ENCODE measurements around the gene ZFR2.
A peak's percentile ranks its signal among the peaks of the same experiment; 100 is the strongest.

Gene ZFR2

DNA sequence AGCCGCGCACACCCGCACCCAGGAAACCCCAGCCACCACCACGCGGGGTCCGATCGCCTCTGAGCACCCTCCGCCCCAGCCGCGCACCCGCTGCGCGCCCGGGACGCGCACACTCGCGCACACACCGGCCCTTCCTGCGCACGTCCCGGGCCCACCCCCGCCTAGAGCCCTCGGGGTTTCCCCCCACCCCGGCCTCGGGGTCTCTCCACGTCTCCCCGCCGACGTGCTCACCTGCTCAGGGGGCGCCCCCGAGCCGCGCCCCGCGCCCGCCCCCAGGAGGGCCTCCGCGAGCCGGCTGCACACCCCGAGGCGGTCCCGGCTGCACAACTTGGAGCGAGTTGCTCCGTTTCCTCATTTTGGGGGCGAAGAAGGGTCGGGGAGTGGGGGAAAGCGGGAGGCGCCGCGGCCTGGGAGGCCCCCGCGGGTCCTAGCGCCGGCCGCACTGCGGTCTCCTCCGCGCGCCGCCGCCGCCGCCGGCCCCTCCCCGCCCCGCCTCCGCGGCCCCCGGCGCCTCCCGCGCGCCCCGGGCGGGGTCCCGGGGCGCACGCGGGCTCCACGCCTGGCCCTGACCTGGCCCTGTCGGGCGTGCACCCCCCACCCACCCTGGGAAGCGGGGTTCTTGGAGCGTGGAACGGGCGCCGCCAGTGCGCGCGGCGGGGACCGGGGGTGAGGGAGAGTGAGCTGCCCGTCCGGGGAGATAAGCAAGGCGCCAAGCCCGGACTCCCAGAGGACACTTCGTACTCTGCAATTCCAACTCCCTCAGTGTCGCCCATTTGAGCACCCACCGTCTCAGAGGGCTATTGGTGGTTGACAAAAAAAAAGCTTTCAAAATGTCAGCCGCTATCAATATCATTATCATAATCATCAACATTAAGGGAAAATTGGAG is 82.7 kb downstream of the ZFR2 start, which contains the start of gene MATK:
MATK (minus strand) TSS at position 444 of the 887 bp plus-strand sequence. CDS start 1,246 bp downstream, outside the sequence.
- H3K9me3 ChIP-seq (ENCODE audit: control insufficient read depth, insufficient read depth, low read length): peaks cover 13% of the 10 kb centered on the region
- 0 out of 2 replicates have a peak, but pooled peaks cover 2% of the 10 kb centered on the region for H3K4me1 ChIP-seq (ENCODE audit: control insufficient read depth, insufficient read depth, low read length)
- H3K27me3 ChIP-seq (ENCODE audit: control insufficient read depth, insufficient read depth, low read length): peaks cover 14% of the 10 kb centered on the region; the same call in 1 of the 2 replicates
- no peak within 1 kb of the TSS for H3K9ac ChIP-seq (ENCODE audit: low read depth, low read length)
- no peak within 1 kb of the TSS for H3K27ac ChIP-seq (ENCODE audit: low read depth, low read length)
- H3K4me3 ChIP-seq (ENCODE audit: low read depth, low read length): peak within 1 kb of the TSS; percentile 75
- H3K36me3 ChIP-seq (ENCODE audit: control insufficient read depth, insufficient read depth, low read length): no peaks in the 10 kb centered on the region

DNA sequence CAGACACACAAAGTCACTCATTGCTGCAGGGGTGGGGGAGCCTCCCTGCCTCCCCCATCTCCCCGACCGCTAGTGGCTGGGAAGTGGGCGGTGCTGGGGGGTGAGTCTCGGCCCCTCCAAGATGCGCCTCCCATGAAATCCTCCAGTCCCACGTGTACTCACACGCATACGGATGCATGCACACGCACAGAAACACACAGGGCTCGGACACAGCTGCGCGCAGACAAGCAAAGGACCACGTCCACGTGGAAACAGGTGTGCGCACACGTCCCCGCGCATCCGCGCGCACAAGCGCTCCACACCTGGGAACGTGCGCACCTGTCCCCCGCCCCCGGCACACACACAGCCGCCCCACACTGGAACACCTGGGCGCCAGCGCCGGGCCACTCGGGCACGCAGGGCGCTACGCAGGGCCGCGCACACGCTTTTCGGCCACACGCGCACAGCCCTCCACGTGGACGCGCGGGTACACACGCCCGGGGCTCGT is 83.3 kb downstream of the ZFR2 start:
- peaks cover 14% of the 10 kb centered on the region; the same call in 1 of the 2 replicates for H3K27me3 ChIP-seq (ENCODE audit: control insufficient read depth, insufficient read depth, low read length)
- peak overlapping the region; percentile 75 for H3K4me3 ChIP-seq (ENCODE audit: low read depth, low read length)
- H3K27ac ChIP-seq (ENCODE audit: low read depth, low read length): no peak overlapping the region
- no peak overlapping the region for H3K9ac ChIP-seq (ENCODE audit: low read depth, low read length)
- 0 out of 2 replicates have a peak, but pooled peaks cover 2% of the 10 kb centered on the region for H3K4me1 ChIP-seq (ENCODE audit: control insufficient read depth, insufficient read depth, low read length)
- peaks cover 17% of the 10 kb centered on the region for H3K9me3 ChIP-seq (ENCODE audit: control insufficient read depth, insufficient read depth, low read length)
- no peaks in the 10 kb centered on the region for H3K36me3 ChIP-seq (ENCODE audit: control insufficient read depth, insufficient read depth, low read length)

DNA sequence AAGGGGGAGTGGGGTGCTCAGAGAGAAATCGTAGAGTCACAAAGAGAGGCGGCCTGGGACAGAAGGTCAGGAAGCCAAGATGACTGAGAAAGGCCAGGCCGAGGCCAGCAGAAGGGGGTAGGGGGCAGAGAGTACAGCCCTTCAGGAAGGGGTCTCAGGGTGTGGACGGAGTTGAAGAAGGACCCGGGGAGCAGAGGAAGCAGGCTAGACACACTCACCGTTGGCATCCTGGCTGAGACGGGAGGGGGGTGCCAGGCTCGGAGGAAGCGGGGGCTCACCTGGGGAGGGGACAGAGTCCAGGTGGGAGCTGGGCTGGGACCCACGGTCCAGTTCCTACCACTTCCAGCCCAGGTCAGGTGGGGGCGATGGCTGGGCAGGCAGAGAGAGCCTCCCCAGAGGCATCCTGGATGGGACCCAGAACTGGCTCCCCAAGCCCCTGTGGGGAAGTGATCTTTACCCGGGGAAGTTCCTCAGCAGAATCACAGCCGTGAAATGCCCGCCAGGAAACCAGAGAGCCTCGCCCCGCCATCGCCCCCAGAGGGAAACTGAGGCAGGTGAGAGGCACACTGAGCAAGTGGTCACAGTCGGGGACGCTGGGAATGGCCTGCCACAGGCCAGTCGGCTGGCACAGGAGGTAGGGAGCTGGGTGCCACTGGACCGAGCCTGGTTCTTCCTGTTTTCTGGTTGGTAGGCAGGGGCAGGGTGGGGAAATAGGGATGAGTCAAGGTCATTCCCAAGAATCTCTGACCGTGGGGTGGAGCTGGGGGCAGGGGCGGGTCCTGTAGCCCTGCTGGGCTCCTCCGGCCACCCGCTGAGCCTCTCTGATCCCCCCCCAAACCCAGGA is 84.0 kb downstream of the ZFR2 start:
- Histone ChIP-seq H3K4me1 (ENCODE audit: control insufficient read depth, insufficient read depth, low read length) (0 out of 2 replicates have a peak, but pooled peaks cover 2% of the 10 kb centered on the region), H3K27ac (ENCODE audit: low read depth, low read length) (no peak overlapping the region), H3K9ac (ENCODE audit: low read depth, low read length) (no peak overlapping the region), H3K36me3 (ENCODE audit: control insufficient read depth, insufficient read depth, low read length) (no peaks in the 10 kb centered on the region), H3K9me3 (ENCODE audit: control insufficient read depth, insufficient read depth, low read length) (peaks cover 17% of the 10 kb centered on the region), H3K27me3 (ENCODE audit: control insufficient read depth, insufficient read depth, low read length) (peaks cover 14% of the 10 kb centered on the region; the same call in 1 of the 2 replicates), H3K4me3 (ENCODE audit: low read depth, low read length) (peak overlapping the region; percentile 75)

DNA sequence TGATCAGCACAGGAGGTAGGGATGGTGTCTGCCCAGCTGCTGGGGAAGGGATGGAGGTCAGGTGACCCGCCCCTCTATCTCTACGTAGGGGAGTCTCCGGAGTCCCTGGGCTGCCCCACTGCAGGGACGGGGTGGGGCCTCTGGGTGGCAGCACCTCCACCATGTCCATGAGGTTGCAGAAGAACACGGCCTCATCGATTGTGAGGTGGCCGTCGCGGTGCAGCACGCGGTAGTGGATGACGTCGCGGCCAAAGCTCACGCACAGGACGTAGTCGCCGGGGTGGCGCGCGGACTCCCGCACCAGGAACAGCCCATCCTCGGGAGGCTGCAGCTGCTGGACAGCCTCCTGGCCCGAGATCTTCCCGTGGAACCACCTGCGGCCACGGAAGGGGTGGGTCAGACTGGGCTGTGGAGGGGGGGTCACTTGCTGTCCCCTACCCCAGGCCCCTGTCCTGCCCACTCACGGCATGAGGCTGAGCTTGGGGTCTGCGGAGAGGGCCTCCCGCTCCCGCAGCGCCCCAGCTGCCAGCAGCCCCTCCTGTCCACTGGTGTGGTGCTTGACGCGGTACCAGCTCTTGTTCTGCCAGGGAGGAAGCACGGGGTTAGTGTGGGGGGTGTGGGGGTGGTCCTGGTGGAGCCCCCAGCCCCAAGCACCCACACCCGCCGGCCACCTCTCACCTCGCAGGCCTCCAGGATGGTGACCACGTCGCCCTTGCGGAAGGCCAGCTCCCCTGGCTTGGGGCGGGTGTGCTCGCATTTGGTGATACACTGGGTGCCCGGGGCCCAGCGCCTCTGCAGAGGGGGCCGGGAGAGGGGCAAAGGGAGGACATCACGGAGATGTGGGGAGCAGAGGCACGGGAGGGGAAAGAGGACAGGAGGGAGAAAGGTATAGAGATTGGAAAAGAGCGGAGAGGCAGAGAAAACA is 84.9 kb downstream of the ZFR2 start:
- peaks cover 17% of the 10 kb centered on the region for H3K9me3 ChIP-seq (ENCODE audit: control insufficient read depth, insufficient read depth, low read length)
- peaks cover 14% of the 10 kb centered on the region; the same call in 1 of the 2 replicates for H3K27me3 ChIP-seq (ENCODE audit: control insufficient read depth, insufficient read depth, low read length)
- no peaks in the 10 kb centered on the region for H3K36me3 ChIP-seq (ENCODE audit: control insufficient read depth, insufficient read depth, low read length)
- H3K9ac ChIP-seq (ENCODE audit: low read depth, low read length): no peak overlapping the region
- H3K27ac ChIP-seq (ENCODE audit: low read depth, low read length): no peak overlapping the region
- 0 out of 2 replicates have a peak, but pooled peaks cover 2% of the 10 kb centered on the region for H3K4me1 ChIP-seq (ENCODE audit: control insufficient read depth, insufficient read depth, low read length)
- no peak overlapping the region for H3K4me3 ChIP-seq (ENCODE audit: low read depth, low read length)

DNA sequence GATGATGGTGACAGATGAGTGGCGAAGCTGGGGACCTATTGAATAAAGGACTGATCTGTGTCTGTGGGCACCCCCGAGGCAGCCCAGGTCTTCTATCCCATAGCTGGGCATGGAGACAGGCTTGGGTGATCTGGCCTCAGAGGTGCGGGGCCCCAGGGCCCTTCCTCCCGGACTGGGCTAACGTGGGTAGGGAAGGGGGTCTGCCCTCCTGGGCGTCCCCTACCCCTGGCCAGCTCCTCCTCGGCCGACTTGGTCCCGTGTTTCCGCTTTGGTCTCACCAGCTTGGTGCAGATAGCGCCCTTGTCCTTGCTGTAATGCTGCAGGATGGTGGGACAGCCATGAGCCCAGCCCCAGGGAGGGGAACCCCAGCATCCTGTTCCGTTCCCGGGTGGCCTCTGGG is 85.9 kb downstream of the ZFR2 start:
- H3K9ac ChIP-seq (ENCODE audit: low read depth, low read length): no peak overlapping the region
- H3K4me1 ChIP-seq (ENCODE audit: control insufficient read depth, insufficient read depth, low read length): 0 out of 2 replicates have a peak, but pooled peaks cover 2% of the 10 kb centered on the region
- H3K4me3 ChIP-seq (ENCODE audit: low read depth, low read length): no peak overlapping the region
- H3K27ac ChIP-seq (ENCODE audit: low read depth, low read length): no peak overlapping the region
- H3K36me3 ChIP-seq (ENCODE audit: control insufficient read depth, insufficient read depth, low read length): no peaks in the 10 kb centered on the region
- peaks cover 14% of the 10 kb centered on the region; the same call in 1 of the 2 replicates for H3K27me3 ChIP-seq (ENCODE audit: control insufficient read depth, insufficient read depth, low read length)
- H3K9me3 ChIP-seq (ENCODE audit: control insufficient read depth, insufficient read depth, low read length): peaks cover 17% of the 10 kb centered on the region

DNA sequence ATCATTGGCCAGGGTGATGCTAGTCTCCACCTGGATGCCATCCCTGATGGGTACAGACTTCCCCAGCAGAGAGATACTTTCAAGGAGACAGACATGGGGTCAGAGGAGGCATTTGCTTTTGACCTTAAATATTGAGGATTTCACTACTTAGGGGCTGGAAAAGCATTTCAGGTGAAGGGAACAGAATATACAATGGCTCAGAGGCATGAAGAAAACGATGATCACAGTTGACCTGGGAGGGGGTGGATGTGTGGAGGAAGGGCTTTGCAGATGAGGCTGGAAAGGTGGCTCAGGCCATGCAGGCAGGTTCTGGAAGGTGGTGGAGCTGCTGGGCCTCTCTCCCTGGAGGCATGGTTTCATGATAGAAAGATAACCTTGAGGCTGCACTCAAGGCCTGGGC is 86.5 kb downstream of the ZFR2 start:
- Histone ChIP-seq H3K4me3 (ENCODE audit: low read depth, low read length) (no peak overlapping the region), H3K9me3 (ENCODE audit: control insufficient read depth, insufficient read depth, low read length) (peaks cover 17% of the 10 kb centered on the region), H3K9ac (ENCODE audit: low read depth, low read length) (no peak overlapping the region), H3K27me3 (ENCODE audit: control insufficient read depth, insufficient read depth, low read length) (peaks cover 14% of the 10 kb centered on the region; the same call in 1 of the 2 replicates), H3K36me3 (ENCODE audit: control insufficient read depth, insufficient read depth, low read length) (no peaks in the 10 kb centered on the region), H3K27ac (ENCODE audit: low read depth, low read length) (no peak overlapping the region), H3K4me1 (ENCODE audit: control insufficient read depth, insufficient read depth, low read length) (0 out of 2 replicates have a peak, but pooled peaks cover 2% of the 10 kb centered on the region)

DNA sequence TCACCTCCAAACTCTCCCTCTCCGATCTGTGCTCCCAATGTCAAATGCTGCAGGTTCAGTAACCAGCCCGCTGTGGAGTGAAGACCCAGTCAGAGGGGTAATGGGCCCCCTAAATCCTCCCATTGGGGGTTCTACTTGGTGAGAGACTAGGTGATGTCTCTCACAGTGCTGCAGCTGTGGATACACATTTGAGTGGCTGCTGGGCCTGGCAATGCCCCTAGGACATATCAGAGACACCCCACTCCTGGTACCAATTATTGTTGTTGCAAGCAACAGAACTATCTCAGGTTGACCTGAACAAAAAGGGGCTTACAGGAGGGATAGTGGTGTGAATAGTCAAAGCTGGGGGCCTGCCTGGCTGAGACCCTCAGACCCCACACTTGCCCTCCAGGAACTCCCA is 87.2 kb downstream of the ZFR2 start:
- H3K27me3 ChIP-seq (ENCODE audit: control insufficient read depth, insufficient read depth, low read length): peaks cover 14% of the 10 kb centered on the region; the same call in 1 of the 2 replicates
- H3K9ac ChIP-seq (ENCODE audit: low read depth, low read length): no peak overlapping the region
- H3K4me1 ChIP-seq (ENCODE audit: control insufficient read depth, insufficient read depth, low read length): 0 out of 2 replicates have a peak, but pooled peaks cover 2% of the 10 kb centered on the region
- H3K9me3 ChIP-seq (ENCODE audit: control insufficient read depth, insufficient read depth, low read length): peaks cover 17% of the 10 kb centered on the region
- H3K4me3 ChIP-seq (ENCODE audit: low read depth, low read length): no peak overlapping the region
- H3K36me3 ChIP-seq (ENCODE audit: control insufficient read depth, insufficient read depth, low read length): no peaks in the 10 kb centered on the region
- no peak overlapping the region for H3K27ac ChIP-seq (ENCODE audit: low read depth, low read length)

DNA sequence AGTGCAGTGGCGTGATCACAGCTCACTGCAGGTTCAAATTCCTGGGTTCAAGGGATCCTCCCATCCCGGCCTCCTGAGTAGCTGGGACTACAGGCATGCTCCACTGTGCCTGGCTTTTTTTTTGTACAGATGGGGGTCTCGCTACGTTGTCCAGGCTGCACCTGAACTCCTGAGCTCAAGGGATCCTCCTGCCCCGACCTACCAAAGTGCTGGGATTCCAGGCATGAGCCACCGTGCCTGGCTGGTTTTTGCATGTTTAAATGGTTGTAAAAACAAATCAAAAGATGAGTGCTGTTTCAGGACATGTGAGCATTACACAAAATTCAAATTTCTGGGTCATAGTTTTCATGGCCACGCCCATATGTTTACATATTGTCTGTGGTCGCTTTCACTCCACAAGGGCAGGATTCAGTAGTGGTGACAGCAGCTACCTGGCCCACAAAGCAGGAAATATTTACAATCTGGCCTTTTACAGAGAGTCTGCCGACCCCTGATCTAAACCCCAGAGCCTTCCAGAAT is 88.0 kb downstream of the ZFR2 start:
- Histone ChIP-seq H3K9ac (ENCODE audit: low read depth, low read length) (no peak overlapping the region), H3K4me1 (ENCODE audit: control insufficient read depth, insufficient read depth, low read length) (0 out of 2 replicates have a peak, but pooled peaks cover 2% of the 10 kb centered on the region), H3K9me3 (ENCODE audit: control insufficient read depth, insufficient read depth, low read length) (peaks cover 17% of the 10 kb centered on the region), H3K36me3 (ENCODE audit: control insufficient read depth, insufficient read depth, low read length) (no peaks in the 10 kb centered on the region), H3K27ac (ENCODE audit: low read depth, low read length) (no peak overlapping the region), H3K4me3 (ENCODE audit: low read depth, low read length) (no peak overlapping the region), H3K27me3 (ENCODE audit: control insufficient read depth, insufficient read depth, low read length) (peaks cover 13% of the 10 kb centered on the region; the same call in 1 of the 2 replicates)

DNA sequence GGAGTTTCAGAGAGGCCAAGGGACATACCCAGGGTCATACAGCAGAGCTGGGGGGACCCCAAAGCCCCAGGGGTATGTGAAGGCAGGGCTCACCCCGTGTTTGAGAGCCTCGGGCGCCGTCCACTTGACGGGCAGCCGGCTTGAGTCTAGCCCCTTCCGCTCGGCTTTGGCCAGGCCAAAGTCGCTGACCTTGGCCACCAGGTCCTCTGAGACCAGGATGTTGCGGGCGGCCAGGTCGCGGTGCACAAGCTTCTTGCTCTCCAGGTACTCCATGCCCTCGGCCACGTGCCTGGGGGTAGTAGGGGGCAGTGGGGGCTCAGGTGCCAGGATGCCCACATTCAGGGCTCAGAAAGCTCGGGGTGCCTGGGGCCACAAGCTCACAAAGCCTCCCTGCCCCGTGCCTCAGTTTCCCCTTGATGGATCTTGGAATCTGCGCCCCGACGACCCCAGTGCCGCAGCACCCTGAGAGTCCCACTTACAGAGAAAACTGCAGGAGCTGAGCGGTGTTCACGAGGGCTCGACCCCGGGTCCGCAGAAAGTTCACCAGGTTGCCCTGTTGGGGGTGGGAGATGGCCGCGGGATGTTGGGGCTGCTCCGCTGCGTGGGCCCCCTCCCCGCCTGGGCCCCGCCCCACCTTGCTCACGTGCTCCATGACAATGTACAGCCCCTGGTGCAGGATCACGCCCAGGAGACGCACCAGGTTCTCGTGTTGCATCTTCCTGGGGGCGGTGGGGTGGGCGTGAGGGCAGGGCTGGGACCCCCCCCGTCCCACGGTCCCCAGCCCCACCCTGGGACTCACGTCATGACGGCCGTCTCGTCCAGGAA is 89.7 kb downstream of the ZFR2 start:
- H3K27ac ChIP-seq (ENCODE audit: low read depth, low read length): no peak overlapping the region
- H3K4me3 ChIP-seq (ENCODE audit: low read depth, low read length): no peak overlapping the region
- no peak overlapping the region for H3K9ac ChIP-seq (ENCODE audit: low read depth, low read length)
- H3K4me1 ChIP-seq (ENCODE audit: control insufficient read depth, insufficient read depth, low read length): no peaks in the 10 kb centered on the region
- H3K27me3 ChIP-seq (ENCODE audit: control insufficient read depth, insufficient read depth, low read length): no peaks in the 10 kb centered on the region; the same call in 1 of the 2 replicates
- peaks cover 17% of the 10 kb centered on the region for H3K9me3 ChIP-seq (ENCODE audit: control insufficient read depth, insufficient read depth, low read length)
- no peaks in the 10 kb centered on the region for H3K36me3 ChIP-seq (ENCODE audit: control insufficient read depth, insufficient read depth, low read length)
